Measurements from ENCODE around the gene TGFB1.
A peak's percentile ranks its signal among the peaks of the same experiment; 100 is the strongest.
"Not testable (repeated sequence)": the region's sequence is repeated elsewhere in the genome, so short reads cannot be mapped to it uniquely, and the experiment has no call there.

Gene TGFB1

DNA sequence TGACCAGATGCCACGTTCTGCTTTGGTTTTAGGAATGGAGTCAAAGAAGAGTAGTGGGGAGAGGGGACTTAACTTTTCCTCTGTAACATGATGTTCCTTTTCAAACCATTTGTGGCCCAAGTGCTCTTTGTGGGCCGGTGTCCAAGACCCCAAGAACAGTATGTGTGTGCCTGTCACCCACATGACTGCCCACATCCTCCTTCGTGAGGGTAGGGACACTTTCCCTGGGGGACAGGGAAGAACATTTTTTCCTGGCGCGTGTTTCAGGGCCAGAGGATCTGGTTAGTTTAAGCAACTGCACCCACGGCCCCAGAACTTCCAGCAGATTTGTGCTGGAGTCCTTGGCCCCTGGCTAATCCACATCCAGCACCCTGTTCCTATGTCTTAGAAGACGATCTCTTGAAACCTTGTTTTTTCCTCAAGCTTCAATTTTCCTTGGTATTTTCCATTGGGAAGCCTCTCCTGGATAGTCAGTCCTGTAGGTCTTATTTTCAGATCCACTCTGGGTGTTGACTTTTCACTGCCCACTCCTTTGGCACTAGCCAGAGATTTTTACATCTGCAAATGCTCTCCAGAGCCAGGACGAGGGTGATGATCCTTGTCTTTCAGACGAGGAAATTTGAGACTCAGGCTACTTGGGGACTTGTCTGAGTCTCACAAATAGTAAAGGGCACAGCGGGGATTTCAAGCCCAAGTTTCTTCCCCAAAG lies 54.5 kb downstream of the TGFB1 start:
- no peak for DNase-seq

DNA sequence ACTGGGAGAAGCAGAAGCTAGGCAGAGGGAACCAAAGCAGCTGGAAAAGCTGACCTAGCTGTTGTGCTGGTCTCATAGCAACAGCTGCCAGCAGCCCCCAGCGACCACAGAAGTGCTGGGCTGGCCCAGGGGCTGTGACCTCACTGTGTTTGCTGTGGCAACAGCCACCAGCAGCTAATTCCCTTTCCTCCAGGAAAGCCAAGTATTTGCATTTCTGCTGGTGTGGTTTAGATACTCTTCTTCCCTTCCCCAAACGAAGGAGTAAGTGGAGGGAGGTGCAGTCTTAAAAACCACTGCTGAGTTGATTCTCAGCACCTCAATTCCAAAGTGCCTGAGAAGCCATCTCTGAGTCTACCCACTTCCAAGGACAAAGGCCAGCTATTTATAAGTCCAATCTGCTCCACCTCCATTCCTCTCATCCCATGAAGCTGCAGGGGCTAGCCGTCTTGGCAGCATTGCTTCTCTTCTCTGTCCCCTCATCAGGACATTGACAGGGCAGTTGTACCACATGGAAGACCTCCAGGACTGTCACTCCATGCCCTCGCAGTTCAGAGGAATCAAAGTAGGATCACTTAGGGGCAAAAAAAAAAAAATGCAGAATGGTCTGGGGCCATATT lies 55.3 kb downstream of the TGFB1 start:
- peak; percentile 44 for DNase-seq

DNA sequence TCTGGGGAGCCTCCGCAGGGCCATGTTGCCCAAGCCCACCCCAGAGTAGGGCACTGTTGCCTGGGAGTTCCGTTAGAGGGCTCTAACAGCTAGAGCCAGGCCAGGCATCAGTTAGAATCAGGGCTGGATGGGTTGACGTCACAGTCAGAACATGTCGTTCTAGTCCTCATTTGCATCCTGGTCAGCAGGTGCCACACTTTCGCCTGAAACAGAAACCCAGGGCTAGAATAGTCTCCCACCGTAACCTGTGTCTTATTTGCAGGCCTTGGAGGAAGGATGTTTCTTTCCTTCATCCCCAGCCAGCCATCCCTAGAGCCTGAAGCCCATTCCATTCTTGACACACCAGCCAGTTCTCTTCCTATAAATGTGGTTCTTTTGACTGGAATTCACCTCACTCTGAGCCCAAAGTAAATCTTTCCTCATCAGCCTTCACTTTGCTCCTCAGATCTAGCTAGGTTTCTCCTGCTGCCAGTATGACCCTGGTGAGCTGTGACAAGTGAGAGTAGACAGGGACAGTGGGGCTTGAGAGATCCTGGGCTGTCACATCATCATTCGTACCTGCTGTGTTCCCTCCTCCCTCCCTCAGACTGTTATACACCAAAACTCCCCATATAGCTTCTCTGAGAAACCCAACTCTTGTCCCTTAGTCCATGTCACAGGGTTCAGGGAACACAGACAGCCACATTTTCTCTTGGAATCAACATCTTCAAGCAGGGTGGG lies 55.9 kb downstream of the TGFB1 start:
- no peak for DNase-seq

DNA sequence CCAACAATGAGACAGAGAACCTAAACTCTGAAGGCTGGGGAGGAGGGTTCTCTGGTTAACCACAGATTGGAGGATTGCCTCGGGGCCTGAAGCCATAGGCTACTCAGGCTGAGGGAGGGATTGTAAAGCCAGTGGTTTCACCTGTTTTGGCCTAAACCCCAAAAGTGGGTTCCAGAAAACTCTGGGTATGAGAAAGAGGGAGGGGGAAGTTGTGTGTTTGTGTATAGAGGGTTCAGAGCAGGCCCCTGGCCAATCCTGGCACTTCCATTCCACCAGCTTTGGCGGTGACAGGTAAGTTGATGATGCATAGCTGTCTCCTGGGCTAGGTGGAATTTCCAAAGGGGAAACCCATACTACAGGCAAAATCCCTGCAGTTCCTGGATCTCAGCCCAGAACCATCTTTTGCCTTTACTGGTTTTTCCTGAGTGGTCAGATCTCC lies 57.3 kb downstream of the TGFB1 start:
- no peak for DNase-seq

DNA sequence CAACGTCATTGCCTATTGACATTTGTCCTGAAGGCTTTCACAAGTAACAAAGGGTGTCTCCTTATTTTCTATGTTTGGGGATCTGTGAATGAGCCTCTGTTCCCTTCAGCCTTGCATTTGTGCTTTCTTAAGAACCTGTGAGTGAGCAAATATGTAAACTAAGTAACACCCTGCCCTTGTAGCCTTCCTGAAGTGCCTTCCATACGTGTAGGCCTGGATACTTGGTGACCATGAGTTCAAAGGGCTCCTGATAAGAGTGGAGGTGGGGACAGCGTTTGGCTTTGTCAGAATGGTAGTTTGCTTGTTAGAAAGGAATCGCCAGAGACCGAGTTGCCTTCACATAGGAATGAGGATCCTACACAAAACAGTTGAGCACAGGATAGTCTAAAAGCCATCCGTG lies 58.2 kb downstream of the TGFB1 start:
- no peak for DNase-seq

DNA sequence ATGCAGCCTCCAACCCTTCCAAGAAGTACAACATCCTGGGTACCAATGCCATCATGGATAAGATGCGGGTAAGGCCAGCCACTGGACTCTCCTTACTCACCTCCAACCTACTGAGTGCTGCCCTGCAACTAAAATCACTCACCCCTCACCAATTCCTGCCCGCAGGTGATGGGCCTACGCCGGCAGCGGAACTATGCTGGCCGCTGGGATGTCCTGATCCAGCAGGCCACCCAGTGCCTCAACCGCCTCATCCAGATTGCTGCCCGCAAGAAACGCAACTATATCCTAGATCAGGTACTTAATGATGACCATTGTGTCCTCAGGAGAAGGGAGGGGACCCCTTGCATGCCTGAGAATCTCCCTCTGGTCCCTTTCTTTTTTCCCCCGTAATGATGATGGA lies 59.3 kb downstream of the TGFB1 start:
- no peak for DNase-seq

DNA sequence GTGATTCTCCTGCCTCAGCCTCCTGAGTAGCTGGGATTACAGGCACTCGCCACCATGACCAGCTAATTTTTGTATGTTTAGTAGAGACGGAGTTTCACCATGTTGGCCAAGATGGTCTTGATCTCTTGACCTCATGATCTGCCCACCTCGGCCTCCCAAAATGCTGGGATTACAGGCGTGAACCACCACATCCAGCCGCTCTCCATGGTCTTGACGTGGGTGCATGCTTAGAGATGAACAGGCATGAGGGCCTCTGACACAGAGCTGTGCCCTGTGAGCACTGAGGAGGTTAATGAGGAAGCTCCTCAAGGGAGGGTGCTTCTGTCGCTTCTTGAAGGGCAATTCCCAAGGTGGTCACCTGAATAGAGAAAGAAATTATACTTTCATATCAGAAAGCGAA lies 63.9 kb downstream of the TGFB1 start:
- DNase-seq, result not testable (repeated sequence)

DNA sequence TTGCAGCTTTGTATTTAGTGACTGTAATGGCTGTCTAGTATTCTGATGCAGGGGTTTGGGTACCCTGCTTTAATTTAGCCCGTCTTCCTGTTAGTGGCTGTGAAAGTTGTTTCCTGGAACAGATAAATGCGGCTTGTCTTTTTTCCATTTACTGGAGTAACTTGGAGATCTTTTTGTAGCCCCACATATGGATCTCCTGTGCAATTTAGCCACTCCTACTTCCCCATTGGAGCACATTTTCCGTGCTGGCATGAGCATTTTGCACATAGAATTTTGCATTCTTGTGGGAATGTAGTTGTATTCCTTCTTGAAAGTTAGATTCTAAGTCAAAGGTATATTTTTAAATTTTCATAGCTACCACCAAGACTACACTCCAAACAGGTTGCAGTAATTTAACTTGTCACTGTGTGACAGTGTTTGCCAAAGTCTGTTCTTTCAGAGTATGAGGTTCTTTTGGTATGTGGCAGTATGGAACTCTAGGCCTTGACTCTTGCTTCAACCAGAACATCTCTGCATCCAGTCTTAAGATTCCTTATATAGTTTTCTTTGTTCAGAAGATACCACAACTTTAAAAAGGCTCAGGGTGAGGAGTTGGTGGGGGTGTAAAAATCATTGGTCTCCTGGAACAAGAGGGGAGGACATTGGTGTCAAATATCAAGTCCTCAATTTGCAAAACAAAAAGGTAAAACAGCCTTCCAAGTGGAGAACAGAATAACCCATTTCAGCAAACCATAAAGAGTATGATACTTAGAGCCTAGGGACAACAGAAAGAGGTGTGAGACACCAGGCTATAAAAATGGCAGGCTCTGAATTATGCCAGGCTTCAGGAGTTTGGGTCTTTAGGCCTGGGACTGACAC lies 64.8 kb downstream of the TGFB1 start:
- DNase-seq, result no peak
